Neuronal stem cell (in vitro differentiated cells): ENCODE results near the gene SLC23A3.
A peak's percentile ranks its signal among the peaks of the same experiment; 100 is the strongest.
"Not testable (repeated sequence)": the region's sequence is repeated elsewhere in the genome, so short reads cannot be mapped to it uniquely, and the experiment has no call there.

Source experiments
- DNase-seq: peaks from one replicate; pipeline ENCODE4 v3.0.0-alpha.2; 2013; ENCODE audit warnings: low spot score
- H2AFZ ChIP-seq: one replicate; pipeline ENCODE4 v1.6.1; 2013; ENCODE audit warnings: mild to moderate bottlenecking, low read length, inconsistent platforms
- H2AK5ac ChIP-seq: 2 replicates; pipeline ENCODE4 v1.6.1; 2013; ENCODE audit warnings: low read depth, mild to moderate bottlenecking, inconsistent platforms, low read length, moderate library complexity, mixed read lengths
- H2BK120ac ChIP-seq: 2 replicates; pipeline ENCODE4 v1.6.1; 2013; ENCODE audit warnings: low read depth, mild to moderate bottlenecking, inconsistent platforms, low read length, moderate library complexity, mixed read lengths
- H2BK12ac ChIP-seq: one replicate; pipeline ENCODE4 v1.6.1; 2013; ENCODE audit warnings: low read length, inconsistent platforms
- H2BK15ac ChIP-seq: 2 replicates; pipeline ENCODE4 v1.6.1; 2013; ENCODE audit warnings: mild to moderate bottlenecking, low read length, inconsistent platforms, mixed read lengths
- H2BK5ac ChIP-seq: one replicate; pipeline ENCODE4 v1.6.1; 2013; ENCODE audit warnings: inconsistent platforms, mild to moderate bottlenecking, low read length, moderate library complexity
- H3K14ac ChIP-seq: one replicate; pipeline ENCODE4 v1.6.1; 2013; ENCODE audit warnings: low read length, inconsistent platforms
- H3K18ac ChIP-seq: 2 replicates; pipeline ENCODE4 v1.6.1; 2013; ENCODE audit warnings: low read length, inconsistent platforms
- H3K23ac ChIP-seq: 2 replicates; pipeline ENCODE4 v1.6.1; 2013; ENCODE audit warnings: low read depth, mild to moderate bottlenecking, mixed read lengths, low read length, inconsistent platforms; ENCODE audit not compliant: poor library complexity
- H3K27ac ChIP-seq: replicated peaks from 3 replicates; pipeline ENCODE4 v1.5.1; 2013; ENCODE audit warnings: low read length, inconsistent platforms
- H3K27me3 ChIP-seq, 3 experiments: 2 replicates each; pipeline ENCODE4 v1.6.1; 2013; ENCODE audit warnings: low read length in 3 of 3, mild to moderate bottlenecking in 2 of 3, inconsistent platforms in 1 of 3, low read depth in 1 of 3, mixed read lengths in 1 of 3, moderate library complexity in 1 of 3; ENCODE audit not compliant: control insufficient read depth in 3 of 3, insufficient read depth in 3 of 3
- H3K36me3 ChIP-seq, 2 donors: replicated peaks in 1 of 2; 2 replicates each; pipeline ENCODE4 v1.6.1; 2013; ENCODE audit warnings: low read length in 2 of 2; ENCODE audit not compliant: control insufficient read depth in 2 of 2, insufficient read depth in 2 of 2
- H3K4ac ChIP-seq: 2 replicates; pipeline ENCODE4 v1.6.1; 2013; ENCODE audit warnings: inconsistent platforms, mild to moderate bottlenecking, low read length, moderate library complexity
- H3K4me1 ChIP-seq, 2 donors: 1 replicate in 1 of 2; 2 replicates in 1 of 2; pipeline ENCODE4 v1.6.1; 2013; ENCODE audit warnings: low read length in 2 of 2, low read depth in 1 of 2; ENCODE audit not compliant: control insufficient read depth in 2 of 2, insufficient read depth in 1 of 2
- H3K4me2 ChIP-seq: one replicate; pipeline ENCODE4 v1.6.1; 2013; ENCODE audit warnings: mild to moderate bottlenecking, low read length, inconsistent platforms; ENCODE audit not compliant: insufficient read depth, poor library complexity, severe bottlenecking
- H3K4me3 ChIP-seq, 2 donors: 2 replicates each; pipeline ENCODE4 v1.5.1; 2013; ENCODE audit warnings: low read length in 2 of 2, mild to moderate bottlenecking in 2 of 2, inconsistent platforms in 1 of 2, moderate library complexity in 1 of 2
- H3K79me1 ChIP-seq: one replicate; pipeline ENCODE4 v1.6.1; 2013; ENCODE audit warnings: low read depth, mild to moderate bottlenecking, inconsistent platforms, low read length, moderate library complexity
- H3K9ac ChIP-seq: one replicate; pipeline ENCODE4 v1.6.1; 2013; ENCODE audit warnings: mild to moderate bottlenecking, low read depth, low read length, inconsistent platforms; ENCODE audit not compliant: poor library complexity
- H3K9me3 ChIP-seq, 2 donors: replicated peaks in 1 of 2; 2 replicates each; pipeline versions ENCODE3 to v1.6.1; 2013; ENCODE audit warnings: low read length in 2 of 2, mild to moderate bottlenecking in 2 of 2, inconsistent platforms in 1 of 2, low read depth in 1 of 2, mixed read lengths in 1 of 2, moderate library complexity in 1 of 2; ENCODE audit not compliant: control insufficient read depth in 2 of 2, insufficient read depth in 1 of 2
- H4K8ac ChIP-seq: one replicate; pipeline ENCODE4 v1.6.1; 2013; ENCODE audit warnings: low read depth, mild to moderate bottlenecking, inconsistent platforms, low read length, moderate library complexity
- H4K91ac ChIP-seq: one replicate; pipeline ENCODE4 v1.6.1; 2013; ENCODE audit warnings: low read length, low read depth, mild to moderate bottlenecking, inconsistent platforms; ENCODE audit not compliant: poor library complexity
- WGBS, 2 donors: extraction: QIAGEN DNeasy Blood & Tissue Kit; methylation state at CpG; one replicate each; pipeline ENCODE4 v1.1.7; 2013; ENCODE audit warnings: missing lambda C conversion rate in 2 of 2, mixed read lengths in 1 of 2; ENCODE audit not compliant: insufficient read length in 2 of 2, insufficient replicate concordance in 1 of 2; ENCODE audit errors: extremely low coverage in 2 of 2; 5-methylcytosine and 5-hydroxymethylcytosine counted together

Gene SLC23A3

GRCh38 chr2:219201331-219201730 lies 31.5 kb upstream of the SLC23A3 start:
- H4K8ac ChIP-seq, H2BK15ac ChIP-seq, H3K9me3 ChIP-seq, H3K79me1 ChIP-seq, H3K27me3 ChIP-seq, H3K18ac ChIP-seq, H3K9ac ChIP-seq, H3K36me3 ChIP-seq, H3K23ac ChIP-seq, H2AFZ ChIP-seq, H3K4me1 ChIP-seq, H3K4me3 ChIP-seq, H2BK5ac ChIP-seq, H2BK120ac ChIP-seq, H3K4me2 ChIP-seq, H3K4ac ChIP-seq, H2BK12ac ChIP-seq, DNase-seq, H2AK5ac ChIP-seq, H3K14ac ChIP-seq, H4K91ac ChIP-seq, H3K27ac ChIP-seq: not testable (repeated sequence)
- WGBS, 2 donors, result no CpG with 5 or more reads among the region's 21 CpGs

GRCh38 chr2:219200502-219201326 lies 30.9 kb upstream of the SLC23A3 start:
- H3K4me1 ChIP-seq, DNase-seq, H3K36me3 ChIP-seq, H2AK5ac ChIP-seq, H3K18ac ChIP-seq, H3K79me1 ChIP-seq, H3K27ac ChIP-seq, H2BK5ac ChIP-seq, H3K9me3 ChIP-seq, H4K8ac ChIP-seq, H3K9ac ChIP-seq, H3K23ac ChIP-seq, H2BK12ac ChIP-seq, H2BK120ac ChIP-seq, H3K27me3 ChIP-seq, H3K14ac ChIP-seq, H3K4me3 ChIP-seq, H3K4ac ChIP-seq, H4K91ac ChIP-seq, H3K4me2 ChIP-seq, H2BK15ac ChIP-seq: not testable (repeated sequence)
- no CpG with 5 or more reads among the region's 26 CpGs for WGBS, 2 donors
- peak overlapping the region; percentile 74 for H2AFZ ChIP-seq

- Histone ChIP-seq H3K4ac (no peak overlapping the region), H3K27ac (no peak overlapping the region), H4K91ac (no peak overlapping the region), H2BK5ac (no peak overlapping the region), H4K8ac (no peak overlapping the region), H2BK120ac (no peak overlapping the region), H2BK12ac (no peak overlapping the region), H3K4me1 (peaks cover 0 to 2% of the 10 kb centered on the region in 2 donors), H3K79me1 (no peaks in the 10 kb centered on the region), H2BK15ac (no peak overlapping the region), H3K9ac (no peak overlapping the region), H3K4me3 (no peak overlapping the region), H2AK5ac (no peak overlapping the region), H2AFZ (peak overlapping the region; percentile 47), H3K9me3 (no peaks in the 10 kb centered on the region), H3K23ac (no peak overlapping the region), H3K14ac (no peak overlapping the region), H3K36me3 (no peaks in the 10 kb centered on the region), H3K4me2 (no peak overlapping the region), H3K18ac (no peak overlapping the region), H3K27me3 (peaks cover 0 to 2% (median 0%) of the 10 kb centered on the region in 3 experiments)
- WGBS, 2 donors, result no CpG with 5 or more reads among the region's 12 CpGs
- DNase-seq, result no peak
Measured at GRCh38 chr2:219199470-219200211, 29.8 kb upstream of the SLC23A3 start.

- H3K27ac ChIP-seq, result no peak overlapping the region
- no peak overlapping the region for H3K4me2 ChIP-seq
- H3K9ac ChIP-seq, result no peak overlapping the region
- H2BK120ac ChIP-seq, result no peak overlapping the region
- no peak overlapping the region for H2BK12ac ChIP-seq
- H3K4me1 ChIP-seq, result peaks cover 0 to 2% of the 10 kb centered on the region in 2 donors
- H3K9me3 ChIP-seq, result no peaks in the 10 kb centered on the region
- no peak overlapping the region for H2AK5ac ChIP-seq
- peaks cover 0 to 2% (median 0%) of the 10 kb centered on the region in 3 experiments for H3K27me3 ChIP-seq
- no peaks in the 10 kb centered on the region for H3K79me1 ChIP-seq
- no peak overlapping the region for H4K8ac ChIP-seq
- no peak overlapping the region for H3K4me3 ChIP-seq
- no peak overlapping the region for H3K23ac ChIP-seq
- no peak overlapping the region for H2BK15ac ChIP-seq
- no peaks in the 10 kb centered on the region for H3K36me3 ChIP-seq
- H3K14ac ChIP-seq, result no peak overlapping the region
- no peak overlapping the region for H4K91ac ChIP-seq
- no CpG with 5 or more reads among the region's 5 CpGs for WGBS, 2 donors
- H2AFZ ChIP-seq, result peak overlapping the region; percentile 47
- H2BK5ac ChIP-seq, result no peak overlapping the region
- no peak for DNase-seq
- no peak overlapping the region for H3K18ac ChIP-seq
- H3K4ac ChIP-seq, result no peak overlapping the region
Measured at GRCh38 chr2:219198974-219199373, 29.1 kb upstream of the SLC23A3 start.
